Mesenchymal stem cell (in vitro differentiated cells and primary cell): ENCODE measurements around the gene CAPZB.

Experiments
- DNase-seq: peaks from one replicate; pipeline ENCODE4 v3.0.0-alpha.2; 2013
- H2AFZ ChIP-seq: one replicate; pipeline ENCODE4 v1.6.1; 2013; ENCODE audit warnings: low read depth, mild to moderate bottlenecking, control low read depth, inconsistent platforms, low read length, moderate library complexity
- H2AK5ac ChIP-seq: 2 replicates; pipeline ENCODE4 v1.6.1; 2013; ENCODE audit warnings: low read length, moderate library complexity, mild to moderate bottlenecking, inconsistent platforms; ENCODE audit not compliant: severe bottlenecking
- H2BK120ac ChIP-seq: one replicate; pipeline ENCODE4 v1.6.1; 2013; ENCODE audit warnings: low read depth, mild to moderate bottlenecking, inconsistent platforms, low read length, moderate library complexity
- H2BK12ac ChIP-seq, 2 experiments: one replicate each; pipeline ENCODE4 v1.6.1; 2013; ENCODE audit warnings: inconsistent platforms in 2 of 2, low read length in 2 of 2, mild to moderate bottlenecking in 2 of 2, moderate library complexity in 2 of 2, control low read depth in 1 of 2
- H2BK15ac ChIP-seq: one replicate; pipeline ENCODE4 v1.6.1; 2013; ENCODE audit warnings: mild to moderate bottlenecking, low read depth, inconsistent platforms; ENCODE audit not compliant: poor library complexity, severe bottlenecking
- H2BK5ac ChIP-seq: 2 replicates; pipeline ENCODE4 v1.6.1; 2013; ENCODE audit warnings: low read depth, mild to moderate bottlenecking, low read length, control low read depth, inconsistent platforms; ENCODE audit not compliant: poor library complexity, severe bottlenecking
- H3K14ac ChIP-seq, 2 experiments: one replicate each; pipeline ENCODE4 v1.6.1; 2013; ENCODE audit warnings: inconsistent platforms in 2 of 2, low read length in 2 of 2, control low read depth in 1 of 2, mild to moderate bottlenecking in 1 of 2, moderate library complexity in 1 of 2
- H3K18ac ChIP-seq, 2 experiments: one replicate each; pipeline ENCODE4 v1.6.1; 2013; ENCODE audit warnings: inconsistent platforms in 2 of 2, low read length in 2 of 2, control low read depth in 1 of 2, low read depth in 1 of 2, mild to moderate bottlenecking in 1 of 2
- H3K23ac ChIP-seq, 2 experiments: one replicate each; pipeline ENCODE4 v1.6.1; 2013; ENCODE audit warnings: inconsistent platforms in 2 of 2, low read length in 2 of 2, mild to moderate bottlenecking in 2 of 2, moderate library complexity in 2 of 2, control low read depth in 1 of 2
- H3K27ac ChIP-seq: 2 replicates; pipeline ENCODE4 v1.5.1; 2013; ENCODE audit warnings: mild to moderate bottlenecking, moderate library complexity, low read length, control low read depth, inconsistent platforms; ENCODE audit not compliant: poor library complexity, severe bottlenecking
- H3K27me3 ChIP-seq, 2 experiments: 2 replicates each; pipeline versions ENCODE4 v1.6.1 to v1.7.0; 2013; ENCODE audit warnings: low read length in 2 of 2, mild to moderate bottlenecking in 2 of 2, moderate library complexity in 2 of 2, control low read depth in 1 of 2, inconsistent platforms in 1 of 2; ENCODE audit not compliant: control insufficient read depth in 1 of 2, insufficient read depth in 1 of 2
- H3K36me3 ChIP-seq, 2 experiments: 2 replicates each; pipeline versions ENCODE4 v1.6.1 to v1.7.0; 2013; ENCODE audit warnings: low read length in 2 of 2, control low read depth in 1 of 2, inconsistent platforms in 1 of 2, low read depth in 1 of 2, mild to moderate bottlenecking in 1 of 2; ENCODE audit not compliant: insufficient read depth in 2 of 2, control insufficient read depth in 1 of 2
- H3K4ac ChIP-seq, 2 experiments: one replicate each; pipeline ENCODE4 v1.6.1; 2013; ENCODE audit warnings: inconsistent platforms in 2 of 2, low read length in 2 of 2, mild to moderate bottlenecking in 2 of 2, moderate library complexity in 2 of 2, control low read depth in 1 of 2, low read depth in 1 of 2
- H3K4me1 ChIP-seq: 2 replicates; pipeline ENCODE4 v1.6.1; 2013; ENCODE audit warnings: low read depth, low read length, control low read depth; ENCODE audit not compliant: control insufficient read depth, insufficient read depth
- H3K4me2 ChIP-seq: 2 replicates; pipeline ENCODE4 v1.6.1; 2013; ENCODE audit warnings: low read length, mild to moderate bottlenecking, inconsistent platforms; ENCODE audit not compliant: poor library complexity, severe bottlenecking
- H3K4me3 ChIP-seq, 2 experiments: 2 replicates each; pipeline versions ENCODE4 v1.5.1 to v1.7.0; 2013; ENCODE audit warnings: low read length in 2 of 2, mild to moderate bottlenecking in 2 of 2, control low read depth in 1 of 2, low read depth in 1 of 2; ENCODE audit not compliant: insufficient read depth in 1 of 2
- H3K79me1 ChIP-seq: replicated peaks from 2 replicates; pipeline ENCODE4 v1.6.1; 2013; ENCODE audit warnings: mild to moderate bottlenecking, control low read depth, low read length, inconsistent platforms; ENCODE audit not compliant: poor library complexity, severe bottlenecking
- H3K9ac ChIP-seq: 2 replicates; pipeline ENCODE4 v1.7.0; 2013; ENCODE audit warnings: mild to moderate bottlenecking, low read length, moderate library complexity
- H3K9me3 ChIP-seq: 2 replicates; pipeline ENCODE4 v1.7.0; 2013; ENCODE audit warnings: mild to moderate bottlenecking, low read length; ENCODE audit not compliant: control insufficient read depth
- H4K8ac ChIP-seq: one replicate; pipeline ENCODE4 v1.6.1; 2013; ENCODE audit warnings: inconsistent platforms, mild to moderate bottlenecking, low read length, moderate library complexity
- H4K91ac ChIP-seq: one replicate; pipeline ENCODE4 v1.6.1; 2013; ENCODE audit warnings: mild to moderate bottlenecking, low read length, inconsistent platforms
- WGBS: methylation state at CpG from one replicate; pipeline ENCODE4 v1.1.7; 2013; ENCODE audit warnings: mixed read lengths; 5-methylcytosine and 5-hydroxymethylcytosine counted together

Gene CAPZB

GRCh38 chr1:19367584-19368041 is 117.7 kb downstream of the CAPZB start:
- no peak overlapping the region for H4K8ac ChIP-seq
- DNase-seq = no peak
- no peak overlapping the region for H2BK12ac ChIP-seq
- 98% methylated on average over 13 of the region's 13 CpGs for WGBS
- no peaks in the 10 kb centered on the region for H3K9me3 ChIP-seq
- no peak overlapping the region for H2AFZ ChIP-seq
- H3K27ac ChIP-seq = no peak overlapping the region
- H3K14ac ChIP-seq = no peak overlapping the region
- H3K79me1 ChIP-seq = peaks cover 64% of the 10 kb centered on the region
- H3K27me3 ChIP-seq = no peaks in the 10 kb centered on the region
- H3K18ac ChIP-seq = no peak overlapping the region
- H3K9ac ChIP-seq = no peak overlapping the region
- peaks cover 52 to 69% of the 10 kb centered on the region in 2 experiments for H3K36me3 ChIP-seq
- H3K4ac ChIP-seq = no peak overlapping the region
- H3K4me2 ChIP-seq = no peak overlapping the region
- no peak overlapping the region for H2AK5ac ChIP-seq
- no peak overlapping the region for H2BK120ac ChIP-seq
- H3K4me1 ChIP-seq = peaks cover 8% of the 10 kb centered on the region
- H2BK5ac ChIP-seq = no peak overlapping the region
- H4K91ac ChIP-seq = no peak overlapping the region
- no peak overlapping the region for H3K4me3 ChIP-seq
- H3K23ac ChIP-seq = no peak overlapping the region
- H2BK15ac ChIP-seq = no peak overlapping the region

- Histone ChIP-seq H2BK5ac (no peak overlapping the region), H2AFZ (no peak overlapping the region), H3K79me1 (peaks cover 64% of the 10 kb centered on the region), H3K4me1 (peaks cover 13% of the 10 kb centered on the region), H3K27ac (no peak overlapping the region), H2BK15ac (no peak overlapping the region), H3K9ac (no peak overlapping the region), H3K4ac (no peak overlapping the region), H3K23ac (peak overlapping the region in 1 of 2 experiments; percentile 74), H2BK120ac (no peak overlapping the region), H3K4me2 (no peak overlapping the region), H3K18ac (no peak overlapping the region), H3K9me3 (no peaks in the 10 kb centered on the region), H3K36me3 (peaks cover 53 to 70% of the 10 kb centered on the region in 2 experiments), H2AK5ac (no peak overlapping the region), H4K8ac (no peak overlapping the region), H4K91ac (no peak overlapping the region), H3K27me3 (no peaks in the 10 kb centered on the region), H2BK12ac (no peak overlapping the region), H3K14ac (no peak overlapping the region), H3K4me3 (no peak overlapping the region)
- WGBS = 98% methylated on average over 18 of the region's 18 CpGs
- no peak for DNase-seq
These were observed 118.5 kb downstream of the CAPZB start for GRCh38 chr1:19366599-19367536.

GRCh38 chr1:19365721-19366120 is 119.6 kb downstream of the CAPZB start:
- no peak overlapping the region for H2AK5ac ChIP-seq
- H3K14ac ChIP-seq = no peak overlapping the region
- H3K9ac ChIP-seq = no peak overlapping the region
- H3K18ac ChIP-seq = no peak overlapping the region
- no peak overlapping the region for H3K4ac ChIP-seq
- H2AFZ ChIP-seq = no peak overlapping the region
- no peak overlapping the region for H3K27ac ChIP-seq
- no peaks in the 10 kb centered on the region for H3K27me3 ChIP-seq
- no peak for DNase-seq
- H3K4me1 ChIP-seq = peaks cover 17% of the 10 kb centered on the region
- H3K4me2 ChIP-seq = no peak overlapping the region
- H2BK5ac ChIP-seq = no peak overlapping the region
- H3K36me3 ChIP-seq = peaks cover 43 to 58% of the 10 kb centered on the region in 2 experiments
- no peak overlapping the region for H3K23ac ChIP-seq
- no peak overlapping the region for H4K8ac ChIP-seq
- H4K91ac ChIP-seq = no peak overlapping the region
- peaks cover 56% of the 10 kb centered on the region for H3K79me1 ChIP-seq
- H3K4me3 ChIP-seq = no peak overlapping the region
- H2BK120ac ChIP-seq = no peak overlapping the region
- no peak overlapping the region for H2BK15ac ChIP-seq
- 95% methylated on average over 10 of the region's 10 CpGs for WGBS
- H2BK12ac ChIP-seq = no peak overlapping the region
- H3K9me3 ChIP-seq = no peaks in the 10 kb centered on the region

GRCh38 chr1:19363536-19364152 is 121.7 kb downstream of the CAPZB start:
- no peak overlapping the region for H3K9ac ChIP-seq
- H2BK5ac ChIP-seq = no peak overlapping the region
- H3K36me3 ChIP-seq = peaks cover 47 to 52% of the 10 kb centered on the region in 2 experiments
- no peak overlapping the region for H3K27ac ChIP-seq
- 88% methylated on average over 8 of the region's 8 CpGs for WGBS
- H2BK120ac ChIP-seq = no peak overlapping the region
- H2BK12ac ChIP-seq = no peak overlapping the region
- no peak overlapping the region for H2BK15ac ChIP-seq
- H3K4me1 ChIP-seq = peaks cover 23% of the 10 kb centered on the region
- peaks cover 52% of the 10 kb centered on the region for H3K79me1 ChIP-seq
- H3K4ac ChIP-seq = no peak overlapping the region
- no peak overlapping the region for H2AK5ac ChIP-seq
- H3K18ac ChIP-seq = no peak overlapping the region
- no peak overlapping the region for H4K8ac ChIP-seq
- peak overlapping the region in 1 of 2 experiments; percentile 32 for H3K23ac ChIP-seq
- no peak overlapping the region for H3K4me3 ChIP-seq
- H3K27me3 ChIP-seq = no peaks in the 10 kb centered on the region
- H3K14ac ChIP-seq = no peak overlapping the region
- no peak overlapping the region for H3K4me2 ChIP-seq
- no peaks in the 10 kb centered on the region for H3K9me3 ChIP-seq
- DNase-seq = no peak
- H2AFZ ChIP-seq = no peak overlapping the region
- no peak overlapping the region for H4K91ac ChIP-seq
